ENCODE results near the gene GTF3C4. TPM values are rescaled to one million over a fixed set of nuclear protein-coding genes. Genes with fewer than 3 reads are reported as not detected.

The GTF3C4 gene
- total and polyA plus RNA-seq, 2 of the 13 experiments (the other 11 are each of a cell fraction or from before 2014, with no cell fraction given): 2.6 to 12.9 TPM

DNA sequence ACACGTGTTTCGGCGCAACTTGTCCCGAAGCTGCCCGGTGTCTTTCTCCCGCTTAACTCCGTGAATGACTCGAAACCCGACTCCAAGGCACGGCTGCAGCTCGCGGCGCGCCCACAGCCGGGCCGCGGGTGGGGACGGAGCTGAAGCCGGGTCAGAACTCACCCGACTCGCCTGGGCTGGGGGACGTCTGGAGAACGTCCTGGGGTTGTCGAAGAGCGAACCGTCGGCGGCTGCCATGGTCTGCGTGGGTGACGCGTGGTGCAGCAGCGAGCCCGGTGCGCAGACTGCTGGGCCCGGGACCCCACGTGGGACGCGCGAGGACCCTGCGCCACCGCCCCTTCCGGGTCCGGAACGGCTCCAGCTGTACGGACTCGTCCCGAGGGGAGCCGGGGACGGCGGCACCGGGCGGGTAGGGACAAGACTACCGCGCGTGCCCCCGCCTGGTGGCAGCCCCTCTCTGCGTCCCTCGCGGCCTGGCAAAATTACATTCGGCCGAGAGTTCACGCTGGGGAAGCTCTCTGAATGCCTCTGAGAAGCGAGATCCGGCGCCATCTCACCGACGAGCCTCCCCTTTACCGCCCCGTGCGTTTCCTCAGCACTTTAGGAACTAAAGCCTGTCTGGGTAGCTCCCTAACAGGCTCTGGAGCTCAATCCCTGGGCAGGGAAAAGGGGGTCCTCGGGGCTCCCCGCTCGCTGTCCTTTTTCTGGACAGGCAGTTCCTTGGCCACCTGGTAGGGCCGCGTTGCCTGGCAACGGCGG, 387 bp upstream of the GTF3C4 start, which contains the start of gene DDX31 (continued):
- TF ChIP-seq, protein P1, sequence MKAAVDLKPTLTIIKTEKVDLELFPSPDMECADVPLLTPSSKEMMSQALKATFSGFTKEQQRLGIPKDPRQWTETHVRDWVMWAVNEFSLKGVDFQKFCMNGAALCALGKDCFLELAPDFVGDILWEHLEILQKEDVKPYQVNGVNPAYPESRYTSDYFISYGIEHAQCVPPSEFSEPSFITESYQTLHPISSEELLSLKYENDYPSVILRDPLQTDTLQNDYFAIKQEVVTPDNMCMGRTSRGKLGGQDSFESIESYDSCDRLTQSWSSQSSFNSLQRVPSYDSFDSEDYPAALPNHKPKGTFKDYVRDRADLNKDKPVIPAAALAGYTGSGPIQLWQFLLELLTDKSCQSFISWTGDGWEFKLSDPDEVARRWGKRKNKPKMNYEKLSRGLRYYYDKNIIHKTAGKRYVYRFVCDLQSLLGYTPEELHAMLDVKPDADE (CRISPR knock-in tag; IDR thresholded peaks at IDR 0.05): 0 out of 2 replicates have a peak, but pooled peaks have one; percentile 59
- TF ChIP-seq, protein P2, sequence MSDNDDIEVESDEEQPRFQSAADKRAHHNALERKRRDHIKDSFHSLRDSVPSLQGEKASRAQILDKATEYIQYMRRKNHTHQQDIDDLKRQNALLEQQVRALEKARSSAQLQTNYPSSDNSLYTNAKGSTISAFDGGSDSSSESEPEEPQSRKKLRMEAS (IDR thresholded peaks at IDR 0.05): peak; percentile 99
- TF ChIP-seq, protein P3, sequence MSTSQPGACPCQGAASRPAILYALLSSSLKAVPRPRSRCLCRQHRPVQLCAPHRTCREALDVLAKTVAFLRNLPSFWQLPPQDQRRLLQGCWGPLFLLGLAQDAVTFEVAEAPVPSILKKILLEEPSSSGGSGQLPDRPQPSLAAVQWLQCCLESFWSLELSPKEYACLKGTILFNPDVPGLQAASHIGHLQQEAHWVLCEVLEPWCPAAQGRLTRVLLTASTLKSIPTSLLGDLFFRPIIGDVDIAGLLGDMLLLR (CRISPR knock-in tag; IDR thresholded peaks at IDR 0.05): peak; percentile 99
- TF ChIP-seq TOE1 (CRISPR knock-in tag; IDR thresholded peaks at IDR 0.05) (no peak), NCOA1 (CRISPR knock-in tag; IDR thresholded peaks at IDR 0.05) (peak; percentile 91; the same call in 1 of the 2 replicates), MEIS2 (CRISPR knock-in tag; IDR thresholded peaks at IDR 0.05) (peak; percentile 52), ZNF317 (CRISPR knock-in tag; IDR thresholded peaks at IDR 0.05) (peak; percentile 84), SIX4 (CRISPR knock-in tag; IDR thresholded peaks at IDR 0.05) (no peak; the same call in none of the 2 replicates), KLF12 (CRISPR knock-in tag; IDR thresholded peaks at IDR 0.05; ENCODE audit: borderline replicate concordance) (peak; percentile 37; the same call in 1 of the 2 replicates), ZNF484 (CRISPR knock-in tag; IDR thresholded peaks at IDR 0.05; ENCODE audit: borderline replicate concordance, low read depth) (no peak), ARNT (IDR thresholded peaks at IDR 0.05) (no peak), HIVEP1 (CRISPR knock-in tag; IDR thresholded peaks at IDR 0.05) (peak; percentile 96)
- TF ChIP-seq, protein P4, sequence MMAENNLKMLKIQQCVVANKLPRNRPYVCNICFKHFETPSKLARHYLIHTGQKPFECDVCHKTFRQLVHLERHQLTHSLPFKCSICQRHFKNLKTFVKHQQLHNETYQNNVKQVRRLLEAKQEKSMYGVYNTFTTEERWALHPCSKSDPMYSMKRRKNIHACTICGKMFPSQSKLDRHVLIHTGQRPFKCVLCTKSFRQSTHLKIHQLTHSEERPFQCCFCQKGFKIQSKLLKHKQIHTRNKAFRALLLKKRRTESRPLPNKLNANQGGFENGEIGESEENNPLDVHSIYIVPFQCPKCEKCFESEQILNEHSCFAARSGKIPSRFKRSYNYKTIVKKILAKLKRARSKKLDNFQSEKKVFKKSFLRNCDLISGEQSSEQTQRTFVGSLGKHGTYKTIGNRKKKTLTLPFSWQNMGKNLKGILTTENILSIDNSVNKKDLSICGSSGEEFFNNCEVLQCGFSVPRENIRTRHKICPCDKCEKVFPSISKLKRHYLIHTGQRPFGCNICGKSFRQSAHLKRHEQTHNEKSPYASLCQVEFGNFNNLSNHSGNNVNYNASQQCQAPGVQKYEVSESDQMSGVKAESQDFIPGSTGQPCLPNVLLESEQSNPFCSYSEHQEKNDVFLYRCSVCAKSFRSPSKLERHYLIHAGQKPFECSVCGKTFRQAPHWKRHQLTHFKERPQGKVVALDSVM (CRISPR knock-in tag; IDR thresholded peaks at IDR 0.05): peak; percentile 41; the same call in 1 of the 2 replicates
- TF ChIP-seq, protein P5, sequence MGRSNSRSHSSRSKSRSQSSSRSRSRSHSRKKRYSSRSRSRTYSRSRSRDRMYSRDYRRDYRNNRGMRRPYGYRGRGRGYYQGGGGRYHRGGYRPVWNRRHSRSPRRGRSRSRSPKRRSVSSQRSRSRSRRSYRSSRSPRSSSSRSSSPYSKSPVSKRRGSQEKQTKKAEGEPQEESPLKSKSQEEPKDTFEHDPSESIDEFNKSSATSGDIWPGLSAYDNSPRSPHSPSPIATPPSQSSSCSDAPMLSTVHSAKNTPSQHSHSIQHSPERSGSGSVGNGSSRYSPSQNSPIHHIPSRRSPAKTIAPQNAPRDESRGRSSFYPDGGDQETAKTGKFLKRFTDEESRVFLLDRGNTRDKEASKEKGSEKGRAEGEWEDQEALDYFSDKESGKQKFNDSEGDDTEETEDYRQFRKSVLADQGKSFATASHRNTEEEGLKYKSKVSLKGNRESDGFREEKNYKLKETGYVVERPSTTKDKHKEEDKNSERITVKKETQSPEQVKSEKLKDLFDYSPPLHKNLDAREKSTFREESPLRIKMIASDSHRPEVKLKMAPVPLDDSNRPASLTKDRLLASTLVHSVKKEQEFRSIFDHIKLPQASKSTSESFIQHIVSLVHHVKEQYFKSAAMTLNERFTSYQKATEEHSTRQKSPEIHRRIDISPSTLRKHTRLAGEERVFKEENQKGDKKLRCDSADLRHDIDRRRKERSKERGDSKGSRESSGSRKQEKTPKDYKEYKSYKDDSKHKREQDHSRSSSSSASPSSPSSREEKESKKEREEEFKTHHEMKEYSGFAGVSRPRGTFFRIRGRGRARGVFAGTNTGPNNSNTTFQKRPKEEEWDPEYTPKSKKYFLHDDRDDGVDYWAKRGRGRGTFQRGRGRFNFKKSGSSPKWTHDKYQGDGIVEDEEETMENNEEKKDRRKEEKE (IDR thresholded peaks at IDR 0.05): no peak
- TF ChIP-seq, protein P6, sequence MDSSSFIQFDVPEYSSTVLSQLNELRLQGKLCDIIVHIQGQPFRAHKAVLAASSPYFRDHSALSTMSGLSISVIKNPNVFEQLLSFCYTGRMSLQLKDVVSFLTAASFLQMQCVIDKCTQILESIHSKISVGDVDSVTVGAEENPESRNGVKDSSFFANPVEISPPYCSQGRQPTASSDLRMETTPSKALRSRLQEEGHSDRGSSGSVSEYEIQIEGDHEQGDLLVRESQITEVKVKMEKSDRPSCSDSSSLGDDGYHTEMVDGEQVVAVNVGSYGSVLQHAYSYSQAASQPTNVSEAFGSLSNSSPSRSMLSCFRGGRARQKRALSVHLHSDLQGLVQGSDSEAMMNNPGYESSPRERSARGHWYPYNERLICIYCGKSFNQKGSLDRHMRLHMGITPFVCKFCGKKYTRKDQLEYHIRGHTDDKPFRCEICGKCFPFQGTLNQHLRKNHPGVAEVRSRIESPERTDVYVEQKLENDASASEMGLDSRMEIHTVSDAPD (CRISPR knock-in tag; IDR thresholded peaks at IDR 0.05): peak; percentile 58; the same call in 1 of the 2 replicates
- TF ChIP-seq, protein P7, sequence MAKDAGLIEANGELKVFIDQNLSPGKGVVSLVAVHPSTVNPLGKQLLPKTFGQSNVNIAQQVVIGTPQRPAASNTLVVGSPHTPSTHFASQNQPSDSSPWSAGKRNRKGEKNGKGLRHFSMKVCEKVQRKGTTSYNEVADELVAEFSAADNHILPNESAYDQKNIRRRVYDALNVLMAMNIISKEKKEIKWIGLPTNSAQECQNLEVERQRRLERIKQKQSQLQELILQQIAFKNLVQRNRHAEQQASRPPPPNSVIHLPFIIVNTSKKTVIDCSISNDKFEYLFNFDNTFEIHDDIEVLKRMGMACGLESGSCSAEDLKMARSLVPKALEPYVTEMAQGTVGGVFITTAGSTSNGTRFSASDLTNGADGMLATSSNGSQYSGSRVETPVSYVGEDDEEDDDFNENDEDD (CRISPR knock-in tag; IDR thresholded peaks at IDR 0.05; ENCODE audit: borderline replicate concordance): peak; percentile 89
